ENCODE measurements around the gene STRN3.

DNA sequence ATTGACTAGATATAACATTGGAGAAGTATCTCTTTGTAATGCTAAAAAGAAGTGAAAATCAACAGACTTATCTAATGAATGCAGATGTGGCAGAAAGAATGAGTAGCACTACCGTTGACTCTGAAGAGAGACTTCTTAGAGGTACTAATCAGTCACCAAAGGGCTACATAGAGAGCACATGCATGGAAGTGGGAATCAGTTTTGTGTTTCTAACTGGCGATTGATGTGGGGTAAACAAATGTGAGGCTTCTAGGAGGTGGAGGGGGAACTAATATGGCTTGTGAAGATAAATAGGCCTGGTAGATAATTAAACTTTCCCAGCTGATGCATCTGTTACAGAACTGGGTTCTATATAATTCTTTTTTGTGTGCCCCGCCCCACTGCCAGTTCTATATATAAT is 141.3 kb downstream of the STRN3 start:
- TF ChIP-seq, protein P1, sequence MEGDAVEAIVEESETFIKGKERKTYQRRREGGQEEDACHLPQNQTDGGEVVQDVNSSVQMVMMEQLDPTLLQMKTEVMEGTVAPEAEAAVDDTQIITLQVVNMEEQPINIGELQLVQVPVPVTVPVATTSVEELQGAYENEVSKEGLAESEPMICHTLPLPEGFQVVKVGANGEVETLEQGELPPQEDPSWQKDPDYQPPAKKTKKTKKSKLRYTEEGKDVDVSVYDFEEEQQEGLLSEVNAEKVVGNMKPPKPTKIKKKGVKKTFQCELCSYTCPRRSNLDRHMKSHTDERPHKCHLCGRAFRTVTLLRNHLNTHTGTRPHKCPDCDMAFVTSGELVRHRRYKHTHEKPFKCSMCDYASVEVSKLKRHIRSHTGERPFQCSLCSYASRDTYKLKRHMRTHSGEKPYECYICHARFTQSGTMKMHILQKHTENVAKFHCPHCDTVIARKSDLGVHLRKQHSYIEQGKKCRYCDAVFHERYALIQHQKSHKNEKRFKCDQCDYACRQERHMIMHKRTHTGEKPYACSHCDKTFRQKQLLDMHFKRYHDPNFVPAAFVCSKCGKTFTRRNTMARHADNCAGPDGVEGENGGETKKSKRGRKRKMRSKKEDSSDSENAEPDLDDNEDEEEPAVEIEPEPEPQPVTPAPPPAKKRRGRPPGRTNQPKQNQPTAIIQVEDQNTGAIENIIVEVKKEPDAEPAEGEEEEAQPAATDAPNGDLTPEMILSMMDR (IDR thresholded peaks at IDR 0.05): no peak
- no peak for TF ChIP-seq POLR2A (IDR thresholded peaks at IDR 0.05)
- TF ChIP-seq POLR2AphosphoS5 (IDR thresholded peaks at IDR 0.05): no peak
- TF ChIP-seq EP300 (IDR thresholded peaks at IDR 0.05): no peak
